Upper lobe of left lung (tissue), 4 donors: ENCODE results near the gene NR3C2.

ENCODE experiments used
- CTCF ChIP-seq, 6 experiments: fragments of 450-650 bp in 4 of 6; fragments of 200-600 bp in 2 of 6; sonication (generic) in 2 of 6; IDR thresholded peaks; one replicate each; pipeline ENCODE4 v1.5.1; 2016 to 2019; ENCODE audit warnings: antibody characterized with exemption in 6 of 6
- EP300 ChIP-seq, 4 donors: sonication (generic); formaldehyde crosslinking; IDR thresholded peaks; one replicate each; pipeline ENCODE4 v1.5.1; 2017; ENCODE audit warnings: antibody characterized with exemption in 4 of 4, control low read depth in 2 of 4
- POLR2AphosphoS5 ChIP-seq, 2 donors: sonication (generic); formaldehyde crosslinking; IDR thresholded peaks; one replicate each; pipeline ENCODE4 v1.5.1; 2017; ENCODE audit warnings: antibody characterized with exemption in 2 of 2

GRCh38 chr4:148329751-148330150, 112.5 kb downstream of the NR3C2 start:
- TF ChIP-seq CTCF (IDR thresholded peaks at IDR 0.05), result no peak
- TF ChIP-seq POLR2AphosphoS5 (IDR thresholded peaks at IDR 0.05), result no peak
- TF ChIP-seq EP300 (IDR thresholded peaks at IDR 0.05), result no peak
